OCI-LY3 (cell line): ENCODE data around the gene TSEN2.

ENCODE experiments used
- EZH2phosphoT487 ChIP-seq: fragments of 200-600 bp; shearing (Covaris generic); IDR thresholded peaks from 2 replicates; pipeline ENCODE4 v1.6.1; 2018; ENCODE audit warnings: antibody characterized with exemption, mixed run types, low read depth
- TF ChIP-seq, protein P1 (sequence below): fragments of 200-600, 300-600 bp; sonication (generic); IDR thresholded peaks from 2 replicates; pipeline ENCODE4 v1.5.1; 2014; ENCODE audit warnings: antibody characterized with exemption, low read length, low read depth

DNA sequence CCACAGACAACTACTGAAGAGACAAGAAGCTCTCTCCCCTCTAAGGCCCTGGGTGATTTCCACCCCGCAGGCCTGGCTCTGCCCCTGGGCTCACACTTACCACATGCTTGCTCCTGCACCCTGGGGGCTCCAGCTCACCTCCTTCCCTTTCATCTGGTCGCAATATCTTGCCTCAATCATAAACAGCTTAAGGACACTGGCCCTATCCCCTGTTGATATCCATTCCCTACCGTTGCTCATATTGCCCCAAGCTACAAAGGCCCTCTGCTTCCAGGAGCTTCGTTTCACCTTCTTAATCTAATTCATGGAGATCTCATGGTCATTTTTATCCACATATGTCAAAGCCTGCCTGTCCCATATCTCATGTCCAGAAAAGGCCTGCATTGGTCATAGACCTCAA, 46.0 kb upstream of the TSEN2 start:
- TF ChIP-seq EZH2phosphoT487: no peak
- TF ChIP-seq, protein P1, sequence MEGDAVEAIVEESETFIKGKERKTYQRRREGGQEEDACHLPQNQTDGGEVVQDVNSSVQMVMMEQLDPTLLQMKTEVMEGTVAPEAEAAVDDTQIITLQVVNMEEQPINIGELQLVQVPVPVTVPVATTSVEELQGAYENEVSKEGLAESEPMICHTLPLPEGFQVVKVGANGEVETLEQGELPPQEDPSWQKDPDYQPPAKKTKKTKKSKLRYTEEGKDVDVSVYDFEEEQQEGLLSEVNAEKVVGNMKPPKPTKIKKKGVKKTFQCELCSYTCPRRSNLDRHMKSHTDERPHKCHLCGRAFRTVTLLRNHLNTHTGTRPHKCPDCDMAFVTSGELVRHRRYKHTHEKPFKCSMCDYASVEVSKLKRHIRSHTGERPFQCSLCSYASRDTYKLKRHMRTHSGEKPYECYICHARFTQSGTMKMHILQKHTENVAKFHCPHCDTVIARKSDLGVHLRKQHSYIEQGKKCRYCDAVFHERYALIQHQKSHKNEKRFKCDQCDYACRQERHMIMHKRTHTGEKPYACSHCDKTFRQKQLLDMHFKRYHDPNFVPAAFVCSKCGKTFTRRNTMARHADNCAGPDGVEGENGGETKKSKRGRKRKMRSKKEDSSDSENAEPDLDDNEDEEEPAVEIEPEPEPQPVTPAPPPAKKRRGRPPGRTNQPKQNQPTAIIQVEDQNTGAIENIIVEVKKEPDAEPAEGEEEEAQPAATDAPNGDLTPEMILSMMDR: no peak
